ENCODE data around the gene GNG13. TPM values are rescaled to one million over a fixed set of nuclear protein-coding genes. Genes with fewer than 3 reads are reported as not detected.
"Not testable (repeated sequence)": the region's sequence is repeated elsewhere in the genome, so short reads cannot be mapped to it uniquely, and the experiment has no call there.

Gene GNG13, protein sequence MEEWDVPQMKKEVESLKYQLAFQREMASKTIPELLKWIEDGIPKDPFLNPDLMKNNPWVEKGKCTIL
- under 1 TPM in 2 of 4 donors, not detected in 2; 0.15 to 0.46 TPM for polyA plus RNA-seq (ENCODE audit: insufficient read length in 4 of 4)

DNA sequence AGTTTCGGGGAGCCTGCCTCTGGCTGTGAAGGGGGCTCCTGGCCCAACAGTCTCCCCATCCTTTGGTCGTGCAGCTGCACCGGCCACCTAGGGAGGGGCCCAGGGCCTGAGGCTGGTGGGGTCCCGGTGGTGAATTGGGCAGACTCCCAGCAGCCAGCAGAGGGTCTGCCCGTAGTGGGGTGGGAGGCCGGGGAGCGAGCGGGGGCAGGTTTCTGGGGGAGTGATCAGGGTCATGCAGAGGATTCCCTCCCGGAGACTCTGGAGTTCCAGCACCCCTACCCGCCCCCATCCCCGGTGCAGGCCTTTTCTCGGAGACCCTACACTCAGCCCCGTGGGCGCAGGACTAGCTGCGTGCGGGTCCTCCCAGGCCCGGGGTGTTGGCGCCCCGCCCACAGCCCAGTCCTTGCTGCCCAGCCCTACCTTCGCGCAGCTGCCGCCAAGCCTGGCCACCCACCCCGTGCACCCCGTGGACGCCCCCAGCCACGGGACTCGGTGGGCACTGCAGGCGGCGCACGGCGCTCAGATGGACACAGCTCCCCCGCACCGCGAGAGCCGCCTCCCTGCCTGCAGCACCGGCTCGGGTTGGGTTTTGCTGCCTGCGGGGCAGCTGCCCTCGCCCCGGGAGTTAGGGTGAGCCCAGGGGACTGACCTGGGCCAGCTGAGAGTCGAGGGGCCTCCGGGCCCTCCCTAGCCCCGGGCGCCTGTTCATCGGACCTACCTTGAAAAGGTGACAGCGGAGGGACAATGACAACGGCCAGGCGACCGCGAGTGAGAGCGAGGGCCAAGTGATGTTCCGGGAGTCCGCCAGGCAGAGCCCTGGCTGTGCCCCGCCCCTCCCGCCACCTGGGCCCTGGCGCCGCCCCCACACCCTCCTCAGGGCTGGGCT, at the start of gene GNG13:
GNG13 (minus strand) TSS at position 787 of the 886 bp plus-strand sequence. CDS start 1,657 bp downstream, outside the sequence.
- DNase-seq (ENCODE audit: low read depth in 4 of 4, low spot score in 3 of 4): no peak

DNA sequence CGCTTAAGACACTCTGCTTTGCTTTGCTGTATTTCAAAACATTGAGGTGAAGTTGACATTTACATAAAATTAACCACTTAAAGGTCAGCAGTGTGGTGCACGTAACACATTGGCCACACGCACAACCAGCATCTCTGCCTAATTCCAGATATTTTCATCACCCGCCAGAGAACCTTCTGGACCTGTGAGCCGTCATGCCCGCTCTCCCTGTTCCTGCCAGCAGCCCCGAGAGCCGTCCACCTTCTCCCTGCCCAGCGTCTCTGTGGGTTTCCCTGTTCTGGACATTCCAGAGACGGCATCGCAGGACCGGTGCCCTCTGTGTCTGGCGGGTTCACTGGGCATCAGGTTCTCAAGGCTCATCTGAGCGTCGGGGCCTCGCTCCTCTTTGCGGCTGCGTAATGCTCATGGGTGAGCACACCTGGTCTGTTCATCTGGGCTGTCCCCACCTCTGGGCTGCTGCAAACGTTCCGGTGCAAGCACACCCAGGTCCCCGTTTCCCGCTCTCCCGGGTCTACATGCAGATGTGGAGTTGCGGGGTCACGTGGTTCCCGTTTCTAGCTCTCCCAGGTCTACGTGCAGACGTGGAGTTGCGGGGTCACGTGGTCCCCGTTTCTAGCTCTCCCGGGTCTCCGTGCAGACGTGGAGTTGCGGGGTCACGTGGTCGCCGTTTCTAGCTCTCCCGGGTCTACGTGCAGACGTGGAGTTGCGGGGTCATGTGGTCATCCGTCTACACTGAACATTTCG, 48.1 kb upstream of the GNG13 start:
- DNase-seq (ENCODE audit: low read depth in 4 of 4, low spot score in 3 of 4): no peak

DNA sequence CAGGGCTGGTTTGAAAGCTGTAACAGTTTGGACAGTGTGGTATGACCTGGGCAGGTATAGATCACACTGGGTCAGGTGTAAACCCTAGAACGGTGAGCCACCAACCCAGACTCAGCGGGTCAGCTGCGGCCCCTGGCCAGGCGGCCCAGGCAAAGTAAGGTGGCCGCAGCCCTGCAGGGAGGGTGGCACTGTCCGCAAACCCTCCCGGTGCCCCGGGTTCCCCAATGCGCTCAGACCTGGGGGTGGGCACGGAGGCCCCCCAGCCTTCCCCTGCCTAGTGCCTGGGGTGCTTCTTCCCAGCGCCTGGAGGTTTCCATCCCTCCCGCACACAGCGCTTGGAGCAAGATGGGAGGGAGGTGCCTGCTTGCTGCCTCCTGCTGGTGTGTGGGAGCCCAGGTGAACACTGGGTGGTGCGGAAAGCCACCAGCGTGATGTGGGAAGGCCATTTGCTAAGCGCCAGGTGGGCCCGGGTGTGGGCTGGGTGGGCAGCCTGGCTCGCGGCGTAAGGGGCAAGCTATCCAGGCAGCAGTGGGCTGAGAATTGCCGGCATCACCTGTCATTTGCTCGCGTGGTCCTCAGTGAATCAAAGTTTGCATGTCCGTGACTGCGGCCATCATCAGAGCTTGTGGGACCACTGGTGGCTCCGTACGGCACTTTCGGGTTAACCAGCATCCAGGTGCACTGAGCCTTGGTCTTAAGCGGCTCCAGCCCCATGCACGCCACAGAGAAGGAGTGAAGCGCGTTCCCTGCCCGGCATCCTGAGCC, 47.3 kb upstream of the GNG13 start:
- no peak for DNase-seq (ENCODE audit: low read depth in 4 of 4, low spot score in 3 of 4)

DNA sequence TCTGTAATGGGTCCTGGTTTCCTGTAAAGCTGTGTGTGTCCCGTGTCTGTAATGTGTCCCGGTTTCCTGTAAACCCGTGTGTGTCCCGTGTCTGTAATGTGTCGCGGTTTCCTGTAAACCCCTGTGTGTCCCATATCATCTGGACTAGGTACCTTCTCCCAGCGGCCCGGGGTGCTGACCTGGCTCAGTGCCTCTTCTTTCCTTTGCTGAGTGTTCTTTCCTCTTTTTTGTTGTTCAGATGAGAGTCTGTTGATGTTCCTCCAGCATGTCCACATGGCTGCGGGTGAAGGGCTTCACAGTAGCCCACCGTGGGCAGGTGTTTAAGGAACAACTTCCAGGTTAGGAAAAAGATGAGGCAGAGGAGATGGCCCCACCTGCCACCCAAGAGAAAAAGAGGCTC, 46.6 kb upstream of the GNG13 start:
- no peak for DNase-seq (ENCODE audit: low read depth in 4 of 4, low spot score in 3 of 4)

DNA sequence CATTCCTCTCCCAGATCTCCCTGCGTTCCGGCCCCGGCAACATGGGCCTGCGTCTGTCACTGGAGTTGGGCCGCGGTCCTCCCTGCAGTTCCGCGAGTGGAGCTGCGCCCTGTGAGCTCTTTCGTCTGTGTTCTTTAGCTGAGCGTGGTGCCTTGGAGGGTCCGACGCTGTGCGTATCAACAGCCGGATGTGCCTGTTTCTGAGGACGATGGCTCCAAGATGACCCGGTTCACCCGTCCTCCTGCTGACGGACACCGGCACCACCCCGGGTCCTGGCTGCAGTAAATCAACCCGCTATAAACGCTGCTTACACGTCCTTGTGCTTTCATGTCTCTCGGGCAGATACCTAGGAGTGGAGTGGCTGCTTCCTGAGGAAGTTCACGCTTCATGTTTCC, 44.8 kb upstream of the GNG13 start:
- DNase-seq (ENCODE audit: low read depth in 4 of 4, low spot score in 3 of 4): no peak

DNA sequence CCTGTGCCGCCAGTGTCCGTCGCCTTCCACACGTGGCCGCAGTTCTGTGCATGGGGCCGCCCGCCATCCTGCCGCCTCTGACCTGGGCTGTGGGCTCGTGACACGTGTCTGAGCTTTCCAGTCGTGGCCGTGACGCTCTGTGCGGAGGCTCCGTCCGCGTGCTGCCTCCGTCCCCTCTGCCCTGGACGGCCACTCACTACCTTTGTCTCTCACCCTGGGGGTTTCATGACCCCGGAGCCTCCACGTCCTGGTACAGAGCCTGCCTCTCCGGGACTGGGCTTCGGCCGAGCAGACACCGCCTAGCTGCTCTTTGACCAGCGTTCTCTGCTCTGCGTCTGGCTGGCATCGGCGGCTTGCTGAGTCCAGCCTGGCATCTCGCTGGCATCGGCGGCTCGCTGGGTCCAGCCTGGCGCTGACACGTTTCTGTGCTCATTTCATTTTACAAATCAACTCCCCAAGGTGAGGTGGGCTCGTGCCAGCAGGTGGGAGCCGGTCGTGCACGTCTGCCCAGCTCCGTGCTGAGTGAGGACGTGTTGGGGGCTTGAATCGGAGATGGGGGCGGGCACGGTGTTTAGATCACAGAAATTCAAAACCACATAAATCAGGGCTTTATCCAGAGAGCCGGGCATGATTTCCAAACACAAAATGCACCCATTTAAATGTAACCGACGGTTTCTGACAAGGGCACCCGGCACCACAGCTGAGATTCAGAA, 44.3 kb upstream of the GNG13 start:
- DNase-seq (ENCODE audit: low read depth in 4 of 4, low spot score in 3 of 4): no peak

DNA sequence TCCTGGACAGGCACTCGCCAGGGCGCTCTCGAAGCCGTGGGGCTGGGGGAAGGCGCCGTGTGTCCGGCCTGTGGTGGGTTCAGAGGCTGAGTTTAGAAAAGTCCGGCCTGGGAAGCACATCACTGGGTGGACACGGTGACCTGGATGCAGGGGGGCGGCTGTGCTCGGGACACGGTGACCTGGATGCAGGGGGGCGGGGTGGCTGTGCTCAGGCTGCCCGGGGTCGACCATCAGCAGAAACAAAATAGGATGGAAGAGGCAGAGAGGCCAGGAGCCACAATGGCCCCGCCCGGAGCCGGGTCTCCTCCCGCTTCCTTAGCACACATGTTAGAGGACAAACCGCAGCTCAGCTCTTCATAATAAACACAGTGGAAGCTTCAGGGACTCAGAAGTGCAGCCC, 43.2 kb upstream of the GNG13 start:
- DNase-seq (ENCODE audit: low read depth in 4 of 4, low spot score in 3 of 4): no peak

DNA sequence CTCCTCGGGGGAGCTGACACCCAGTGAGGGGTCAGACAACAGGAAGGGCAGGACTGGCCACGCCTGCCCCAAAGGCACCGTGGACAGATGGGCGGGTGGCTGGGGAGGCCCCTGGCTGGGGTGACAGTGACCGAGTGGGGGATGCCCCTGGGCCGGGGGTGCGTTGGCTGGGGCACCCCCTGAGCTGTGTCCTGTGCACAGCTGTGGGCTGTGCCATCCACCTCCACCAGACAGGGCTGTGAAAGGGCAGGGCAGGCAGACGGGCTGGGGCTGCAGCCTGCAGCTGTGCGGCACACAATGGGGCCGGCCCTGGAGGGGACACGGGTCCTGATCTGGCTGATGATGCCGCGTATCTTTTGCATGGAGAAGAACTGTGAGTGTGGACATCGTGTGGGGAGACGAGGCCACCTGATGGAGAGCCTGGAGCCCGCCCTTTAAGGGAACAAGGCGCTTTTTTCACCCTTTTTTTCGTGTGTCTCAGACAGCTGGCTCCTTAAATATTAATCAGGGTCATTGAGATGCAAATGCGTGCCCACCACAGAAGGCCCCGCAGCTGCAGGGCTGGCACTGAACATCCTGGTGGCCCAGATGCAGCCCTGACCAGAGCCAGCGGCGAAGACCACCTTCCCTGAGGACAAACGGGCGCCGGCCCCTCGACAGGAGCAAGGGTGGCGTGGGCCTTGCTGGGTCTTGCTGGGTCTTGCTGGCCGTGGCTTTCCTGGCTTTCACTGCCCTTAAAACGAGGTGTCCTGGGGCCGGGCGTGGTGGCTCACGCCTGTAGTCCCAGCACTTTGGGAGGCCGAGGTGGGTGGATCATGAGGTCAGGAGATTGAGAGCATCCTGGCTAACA, 42.4 kb upstream of the GNG13 start:
- no peak for DNase-seq (ENCODE audit: low read depth in 4 of 4, low spot score in 3 of 4)

DNA sequence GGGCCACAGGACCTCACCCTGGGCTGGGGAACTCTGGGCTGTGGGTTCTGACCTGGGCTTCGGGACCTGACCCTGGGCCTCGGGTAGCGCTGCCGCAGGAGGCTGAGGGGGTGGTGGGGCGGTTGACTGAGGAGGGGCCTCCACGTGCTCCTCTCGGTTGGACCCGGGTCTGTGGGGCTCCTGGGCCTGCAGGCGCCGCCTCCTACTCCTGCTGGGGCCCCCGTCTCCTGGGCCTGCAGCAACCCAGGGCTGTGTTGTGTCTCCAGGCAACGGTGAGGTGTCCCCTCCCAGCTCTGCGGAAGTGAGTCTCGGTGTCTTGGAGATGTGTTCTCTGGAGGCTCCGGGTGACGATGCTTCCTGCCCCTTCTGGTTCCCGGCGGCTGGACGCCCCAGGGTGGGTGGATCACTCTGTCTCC, 41.5 kb upstream of the GNG13 start:
- peak in 1 of 4 donors; percentile 27 for DNase-seq (ENCODE audit: low read depth in 4 of 4, low spot score in 3 of 4)

DNA sequence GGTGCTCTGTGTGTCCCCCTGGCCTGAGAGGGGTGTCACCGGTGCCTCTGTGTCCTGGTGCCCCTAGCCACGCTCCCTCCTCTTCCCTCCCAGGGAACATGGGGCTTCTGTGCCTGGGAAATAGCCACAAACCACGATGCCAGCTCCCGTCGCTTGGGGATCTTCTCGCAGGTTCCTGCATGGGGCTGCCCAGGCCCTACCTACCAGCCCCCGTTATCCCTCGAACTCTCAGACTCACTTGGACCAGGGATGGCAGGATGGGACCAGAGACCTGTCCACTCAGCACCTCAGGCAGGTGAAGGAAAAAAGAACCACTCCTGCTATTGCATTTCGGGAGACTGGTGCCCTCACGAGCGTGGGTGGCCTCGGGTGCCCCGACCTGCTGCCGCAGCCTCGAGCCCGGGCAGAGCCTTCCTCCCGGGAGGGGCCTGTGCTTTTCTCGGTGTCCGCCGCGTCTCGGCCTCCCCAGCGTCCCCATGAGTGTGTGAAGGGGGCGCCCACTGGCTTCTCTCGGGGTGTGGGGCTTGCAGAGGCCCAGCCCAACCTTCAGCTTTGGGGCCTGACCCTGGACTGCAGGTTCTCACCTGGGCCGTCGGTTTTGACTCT, 41.0 kb upstream of the GNG13 start:
- DNase-seq (ENCODE audit: low read depth in 4 of 4, low spot score in 3 of 4): no peak

DNA sequence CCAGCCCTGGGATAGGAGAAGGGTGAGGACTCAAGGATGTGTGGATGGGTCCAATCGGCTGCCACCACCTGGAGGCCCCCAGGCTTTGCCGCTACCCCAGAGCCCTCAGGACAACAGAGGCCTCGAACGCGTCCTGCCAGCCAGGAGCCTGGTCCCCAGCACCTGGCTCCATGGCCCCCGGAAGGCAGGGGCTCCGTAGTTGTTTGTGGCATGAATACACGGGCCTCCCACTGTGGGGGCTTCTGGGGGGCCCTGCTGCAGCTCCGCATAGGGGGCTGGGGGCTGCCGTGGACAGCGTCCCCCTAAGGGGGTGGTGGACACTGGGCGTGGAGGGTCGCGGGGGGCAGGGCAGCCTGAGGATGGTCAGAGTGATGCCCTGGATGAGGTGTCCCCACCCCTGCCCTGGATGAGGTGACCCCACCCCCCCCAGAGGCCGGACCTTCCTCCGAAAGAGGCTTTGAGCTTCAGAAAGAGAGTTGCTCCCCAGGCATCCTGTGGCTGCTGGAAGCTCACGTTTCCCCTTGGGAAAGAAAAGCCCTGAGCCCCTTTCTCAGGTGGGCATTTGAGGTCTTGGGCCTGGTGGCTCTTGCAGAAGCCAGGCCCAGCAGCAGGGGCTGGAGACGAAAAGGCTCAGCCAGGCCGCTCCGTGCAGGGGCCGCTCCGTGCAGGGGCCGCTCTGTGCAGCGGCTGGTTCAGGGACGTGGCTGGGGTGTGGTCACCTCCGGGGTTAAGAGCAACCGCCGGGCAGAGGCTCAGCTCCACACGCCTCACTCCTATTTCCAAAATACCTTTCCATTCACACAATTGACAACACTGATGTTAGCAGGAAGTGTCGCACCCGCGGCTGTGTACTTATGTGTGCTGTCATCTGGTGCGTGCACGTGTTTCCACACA, 40.3 kb upstream of the GNG13 start:
- DNase-seq (ENCODE audit: low read depth in 4 of 4, low spot score in 3 of 4): no peak

DNA sequence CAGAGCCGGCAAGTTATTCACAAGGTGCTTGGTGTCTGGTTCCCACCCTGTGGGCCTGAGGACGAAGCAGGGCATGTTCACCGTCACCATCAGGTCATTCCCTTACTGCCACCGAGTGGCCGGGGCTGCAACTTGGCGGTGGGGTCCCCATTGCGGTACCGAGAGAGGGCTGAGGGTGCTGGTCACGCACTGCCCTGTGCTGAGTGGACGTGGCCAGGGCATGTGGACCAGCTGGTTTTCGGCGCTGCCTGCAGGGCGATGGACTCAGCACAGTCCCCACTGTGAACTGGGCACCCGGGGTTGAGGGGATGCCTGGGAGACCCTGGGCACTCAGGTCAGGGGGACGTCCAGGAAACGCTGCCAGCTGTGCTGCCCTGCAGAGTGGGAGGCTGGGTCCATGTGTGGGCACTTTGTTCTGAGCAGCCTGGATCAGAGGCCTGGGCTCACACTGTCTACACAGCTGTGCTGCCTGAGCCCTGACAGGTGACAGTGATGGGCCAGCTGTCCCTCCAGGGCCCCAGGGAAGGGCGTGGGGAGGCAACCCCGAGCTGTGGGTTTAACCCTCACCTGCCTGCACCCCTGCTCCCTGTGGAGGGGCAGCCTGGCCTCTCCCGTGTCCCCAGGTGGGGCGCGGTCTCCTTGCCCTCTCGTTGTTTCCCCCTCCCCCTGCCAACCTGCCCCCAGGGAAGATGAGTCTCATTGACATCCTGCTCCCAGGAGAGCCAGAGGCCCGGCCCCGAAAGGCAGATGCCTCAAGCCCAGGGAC, 39.3 kb upstream of the GNG13 start:
- DNase-seq (ENCODE audit: low read depth in 4 of 4, low spot score in 3 of 4): no peak

DNA sequence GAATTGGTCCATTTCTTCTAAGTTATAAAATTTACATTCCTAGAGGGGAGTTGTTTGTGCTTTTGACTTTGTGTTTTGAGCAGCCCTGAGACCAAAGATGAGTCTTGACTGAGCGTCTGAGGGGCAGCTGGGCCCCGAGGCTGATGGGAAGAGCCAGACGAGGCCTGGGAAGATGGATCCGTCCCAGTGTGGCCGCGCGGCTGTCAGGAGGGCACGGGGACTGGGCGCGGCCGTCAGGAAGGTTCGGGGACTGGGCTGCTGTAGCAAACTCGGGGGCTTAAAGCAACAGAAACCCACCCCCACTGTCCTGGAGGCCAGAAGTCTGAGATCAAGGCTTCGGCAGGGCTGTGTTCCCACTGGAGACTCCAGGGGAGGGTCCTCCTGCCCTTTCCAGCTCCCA, 38.2 kb upstream of the GNG13 start:
- DNase-seq (ENCODE audit: low read depth in 4 of 4, low spot score in 3 of 4): no peak

DNA sequence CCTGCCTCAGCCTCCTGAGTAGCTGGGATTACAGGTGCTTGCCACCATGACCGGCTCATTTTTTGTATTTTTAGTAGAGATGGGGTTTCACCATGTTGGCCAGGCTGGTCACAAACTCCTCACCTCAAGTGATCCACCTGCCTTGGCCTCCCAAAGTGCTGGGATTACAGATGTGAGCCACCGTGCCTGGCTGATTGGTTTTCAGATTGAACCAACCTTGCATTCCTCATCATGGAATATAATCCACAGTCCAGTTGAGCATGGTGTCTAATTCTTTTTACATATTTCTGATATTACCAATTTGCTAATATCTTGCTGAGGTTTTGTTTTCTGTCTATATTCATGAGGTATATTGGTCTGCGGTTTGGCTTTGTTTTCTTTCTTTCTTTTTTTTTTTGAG, 36.3 kb upstream of the GNG13 start:
- DNase-seq (ENCODE audit: low read depth in 4 of 4, low spot score in 3 of 4): not testable (repeated sequence)

DNA sequence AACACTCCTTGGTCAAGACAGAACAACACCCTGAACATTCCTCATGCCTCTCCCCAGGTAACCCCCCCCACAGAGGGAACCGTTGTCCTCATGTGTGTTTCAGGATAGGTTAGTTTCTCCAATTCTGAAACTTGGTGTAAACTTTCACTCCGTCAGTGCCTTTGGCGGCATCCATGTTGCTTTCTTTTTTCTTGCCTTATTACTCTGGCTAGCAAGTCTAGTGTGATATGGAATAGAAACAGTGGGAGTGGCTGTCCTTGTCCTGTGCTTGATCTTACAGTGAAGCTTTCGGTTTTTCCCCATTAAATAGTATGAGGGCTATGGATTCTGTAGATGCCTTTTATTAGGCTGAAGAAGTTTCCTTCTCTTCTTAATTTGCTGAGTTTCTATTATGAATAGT, 35.7 kb upstream of the GNG13 start:
- no peak for DNase-seq (ENCODE audit: low read depth in 4 of 4, low spot score in 3 of 4)

DNA sequence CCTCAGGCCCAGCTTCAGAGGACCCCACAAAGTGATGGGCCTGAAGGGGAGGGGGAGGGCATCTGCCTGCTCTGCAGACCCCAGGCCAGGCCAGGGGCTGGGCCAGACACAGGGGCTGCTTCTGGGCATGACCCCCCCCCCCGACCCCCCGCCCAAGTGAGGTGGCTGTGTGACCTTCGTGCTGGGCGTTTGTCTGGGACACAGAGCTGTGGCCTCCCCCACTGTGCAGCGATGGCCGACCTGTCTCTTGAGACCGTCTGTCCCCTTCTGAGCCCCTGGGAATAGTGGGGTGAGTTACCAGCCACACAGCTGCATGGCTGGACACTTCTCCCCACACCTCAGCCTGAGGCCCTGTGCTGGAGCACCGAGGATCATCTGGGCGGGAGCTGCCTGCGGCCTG, 34.8 kb upstream of the GNG13 start:
- DNase-seq (ENCODE audit: low read depth in 4 of 4, low spot score in 3 of 4): no peak

DNA sequence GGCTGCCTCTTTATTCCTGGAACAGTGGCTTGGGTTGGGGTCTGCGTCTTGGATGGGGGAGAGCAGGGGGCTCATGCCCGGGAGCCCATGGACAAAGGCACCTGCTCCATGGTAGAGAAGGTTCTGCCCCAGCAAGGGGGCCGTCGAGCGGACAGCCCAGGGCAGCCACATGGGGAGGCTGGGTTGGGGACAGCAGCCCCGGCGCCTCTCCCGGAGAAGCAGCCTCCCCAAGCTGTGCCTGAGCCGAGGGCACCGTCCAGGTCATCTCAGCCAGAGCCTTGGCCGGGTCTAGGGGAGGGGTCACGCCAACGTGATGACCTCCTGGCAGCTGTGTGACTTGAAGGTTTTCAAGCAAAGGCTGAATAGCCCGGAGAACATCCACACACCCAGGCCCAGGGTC, 32.9 kb upstream of the GNG13 start:
- no peak for DNase-seq (ENCODE audit: low read depth in 4 of 4, low spot score in 3 of 4)
